GM12878 (cell line): ENCODE results near the gene EFHC1. TPM values are rescaled to one million over a fixed set of nuclear protein-coding genes. Genes with fewer than 3 reads are reported as not detected.

Experiments
- ATAC-seq: fragments of 200-7000 bp; cut with Tn5 transposase; 3 replicates; pipeline ENCODE4 v1.9.1; 2020; ENCODE audit warnings: mild to moderate bottlenecking, moderate library complexity
- BruUV-seq: library from RNA; stranded (reverse); fragments of 400-500 nt; replicated peaks from 2 replicates; lab custom pipeline; 2021; lab: Mats Ljungman, UMichigan
- CTCF ChIA-PET: fragments of 300-600 bp; sonication (Branson Sonifier 250); formaldehyde crosslinking; extraction: SDS; loops from one replicate; lab custom pipeline; 2021; ENCODE audit warnings: inconsistent platforms; lab: Yijun Ruan, JAX
- POLR2A ChIA-PET: fragments of 350-600 bp; formaldehyde crosslinking; extraction: SDS; loops from one replicate; lab custom pipeline; 2021; ENCODE audit warnings: inconsistent platforms; lab: Charles Lee
- RAD21 ChIA-PET: fragments of 300-600 bp; sonication (Branson Sonifier 250); formaldehyde crosslinking; loops from one replicate; lab custom pipeline; 2023; ENCODE audit warnings: antibody characterized with exemption; ENCODE audit not compliant: unreplicated experiment; lab: Charles Lee
- SMC1A ChIA-PET: fragments of 300-600 bp; sonication (Branson Sonifier 250); formaldehyde crosslinking; loops from one replicate; lab custom pipeline; 2023; ENCODE audit not compliant: unreplicated experiment, uncharacterized antibody; lab: Charles Lee
- DNase-seq: peaks from one replicate; pipeline ENCODE4 v3.0.0-alpha.2; 2011; ENCODE audit warnings: low read depth, low spot score
- FAIRE-seq: peaks from 3 replicates; lab custom pipeline; 2011; peaks lifted over from hg19 to GRCh38; lab: Jason Lieb, UNC
- H2AFZ ChIP-seq: 2 replicates; pipeline ENCODE4 v1.6.0; 2011; ENCODE audit warnings: low read depth, low read length, control low read depth; ENCODE audit not compliant: control insufficient read depth
- H3K27ac ChIP-seq: 2 replicates; pipeline ENCODE4 v1.5.1; 2011; ENCODE audit warnings: control low read depth; ENCODE audit not compliant: control insufficient read depth, insufficient read depth
- H3K27me3 ChIP-seq, 2 experiments: replicated peaks in 1 of 2; 2 replicates each; pipeline versions ENCODE4 v1.6.0 to v1.6.1; 2011; ENCODE audit warnings: low read length in 1 of 2; ENCODE audit not compliant: control insufficient read depth in 2 of 2, insufficient read depth in 2 of 2
- H3K36me3 ChIP-seq, 2 experiments: 2 replicates each; pipeline ENCODE4 v1.5.1; 2011; ENCODE audit warnings: low read length in 1 of 2; ENCODE audit not compliant: control insufficient read depth in 2 of 2, insufficient read depth in 2 of 2
- H3K4me1 ChIP-seq: 2 replicates; pipeline ENCODE4 v1.6.1; 2011; ENCODE audit warnings: mild to moderate bottlenecking, low read length, moderate library complexity, mixed read lengths; ENCODE audit not compliant: control insufficient read depth, insufficient read depth
- H3K4me2 ChIP-seq: 2 replicates; pipeline ENCODE4 v1.6.0; 2011; ENCODE audit warnings: control low read depth; ENCODE audit not compliant: control insufficient read depth, insufficient read depth
- H3K4me3 ChIP-seq: fragments of 200-600 bp; sonication (generic); 2 replicates; pipeline ENCODE4 v1.5.1; 2016
- H3K79me2 ChIP-seq: 2 replicates; pipeline ENCODE4 v1.6.0; 2011; ENCODE audit warnings: low read length; ENCODE audit not compliant: control insufficient read depth, insufficient read depth
- H3K9ac ChIP-seq: 2 replicates; pipeline ENCODE4 v1.8.0; 2011; ENCODE audit warnings: low read length, control low read depth, mixed read lengths; ENCODE audit not compliant: control insufficient read depth, insufficient read depth
- H3K9me3 ChIP-seq: replicated peaks from 3 replicates; pipeline ENCODE4 v1.5.1; 2011; ENCODE audit warnings: mild to moderate bottlenecking, low read length; ENCODE audit not compliant: control insufficient read depth, insufficient read depth
- H4K20me1 ChIP-seq: 2 replicates; pipeline ENCODE4 v1.6.0; 2011; ENCODE audit not compliant: control insufficient read depth, insufficient read depth
- CBX3 ChIP-seq: fragments of 200-600 bp; sonication (generic); IDR thresholded peaks from 2 replicates; pipeline ENCODE4 v1.6.1; 2016; ENCODE audit warnings: low read depth, borderline replicate concordance
- CEBPB ChIP-seq, 2 experiments: fragments of 150-350 bp in 1 of 2; IDR thresholded peaks; 2 replicates each; pipeline ENCODE4 v1.6.1; 2012 to 2014; ENCODE audit warnings: low read depth in 2 of 2, low read length in 2 of 2, borderline replicate concordance in 1 of 2, inconsistent platforms in 1 of 2
- FOXM1 ChIP-seq: IDR thresholded peaks from 2 replicates; pipeline ENCODE4 v1.6.1; 2012; ENCODE audit warnings: low read depth, mild to moderate bottlenecking, inconsistent platforms, low read length, moderate library complexity
- MEF2B ChIP-seq: fragments of 450-650 bp; IDR thresholded peaks from 2 replicates; pipeline ENCODE4 v1.6.1; 2018; ENCODE audit warnings: mild to moderate bottlenecking, moderate library complexity; ENCODE audit not compliant: partially characterized antibody, poor library complexity, severe bottlenecking
- NFIC ChIP-seq: IDR thresholded peaks from 2 replicates; pipeline ENCODE4 v1.6.1; 2012; ENCODE audit warnings: low read depth, mild to moderate bottlenecking, inconsistent platforms, low read length, moderate library complexity
- WGBS: methylation state at CpG from one replicate; pipeline ENCODE4 v1.1.6; 2016; ENCODE audit warnings: low lambda C conversion rate; ENCODE audit not compliant: insufficient replicate concordance, insufficient coverage; ENCODE audit errors: missing lambda C conversion rate; 5-methylcytosine and 5-hydroxymethylcytosine counted together
- in situ Hi-C: fragments of 300-500 bp; cut with MboI; formaldehyde crosslinking; loops from 9 replicates; pipeline ENCODE4 v1.14.3; 2018; ENCODE audit warnings: mixed read lengths
- intact Hi-C: fragments of 100-400 bp; cut with micrococcal nuclease; formaldehyde crosslinking; loops from one replicate; pipeline ENCODE4 v1.14.2; 2022; ENCODE audit not compliant: unreplicated experiment
- polyA plus RNA-seq, 11 experiments: library from polyadenylated mRNA; depleted of rRNA in 4 of 11; unstranded in 6 of 11; stranded (reverse) in 5 of 11; fragments of >200 nt; fragmentation: Nextera tagmentation in 4 of 11; fragmentation: Illumina TruSeq in 1 of 11; extraction: Ambion mirVana in 4 of 11; extraction: Trizol in 1 of 11; gene quantifications; 1 replicate in 1 of 11; 2 replicates in 10 of 11; pipeline versions ENCODE4 v1.2.1 to v1.2.3, GENCODE V29; 2011 to 2016; ENCODE audit warnings: inconsistent platforms in 2 of 11, missing spikeins in 2 of 11, low read depth in 1 of 11
- total RNA-seq, 4 experiments: library from RNA; depleted of rRNA in 3 of 4; stranded (reverse); fragments of >200 nt in 3 of 4; fragmentation: Illumina TruSeq in 1 of 4; extraction: Trizol in 1 of 4; gene quantifications; 2 replicates each; pipeline versions ENCODE4 v1.2.1 to v1.2.3, GENCODE V29; 2013 to 2021
- TF ChIP-seq, protein P1 (sequence below): IDR thresholded peaks from 2 replicates; pipeline ENCODE4 v1.6.1; 2011; ENCODE audit warnings: mild to moderate bottlenecking, low read depth, low read length, moderate library complexity; ENCODE audit not compliant: insufficient replicate concordance
- TF ChIP-seq, protein P2 (sequence below): fragments of 450-650 bp; IDR thresholded peaks from 2 replicates; pipeline ENCODE4 v1.6.1; 2017; ENCODE audit warnings: mild to moderate bottlenecking, moderate library complexity
- TF ChIP-seq, protein P3 (sequence below): fragments of 450-650 bp; IDR thresholded peaks from 2 replicates; pipeline ENCODE4 v1.6.1; 2017; ENCODE audit warnings: mild to moderate bottlenecking, moderate library complexity
- TF ChIP-seq, protein P4 (sequence below): fragments of 450-650 bp; IDR thresholded peaks from 2 replicates; pipeline ENCODE4 v1.6.1; 2016; ENCODE audit warnings: mild to moderate bottlenecking

EFHC1 gene
- total and polyA plus RNA-seq, 10 of the 15 experiments (the other 5 are each of a cell fraction or from before 2014, with no cell fraction given), result 5.5 to 14.5 (median 8.8) TPM

DNA sequence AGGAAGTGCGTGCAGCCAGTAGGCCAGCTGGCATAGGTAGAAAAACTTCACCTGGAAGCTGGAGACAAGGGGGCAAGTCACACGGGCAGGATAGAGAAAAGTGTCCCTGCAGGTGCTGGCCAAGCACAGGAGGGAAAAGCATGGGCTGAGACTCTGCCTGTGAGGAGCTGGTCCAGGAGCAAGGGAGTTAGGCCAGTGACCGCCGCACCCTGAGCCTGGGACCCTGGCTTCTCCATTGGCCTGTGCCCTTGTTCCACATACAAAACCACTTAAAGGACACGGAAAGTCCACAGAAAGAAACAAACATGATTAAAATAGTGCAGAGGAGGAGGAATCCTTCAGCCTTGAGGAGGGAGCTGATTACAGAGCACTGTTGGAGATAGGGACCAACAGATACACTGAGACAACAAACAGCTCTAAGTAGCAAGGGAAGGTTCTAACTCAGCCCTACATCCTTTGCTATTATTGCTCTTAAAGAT is 88.2 kb downstream of the EFHC1 start:
- BruUV-seq, result no TSS peak
- RAD21 ChIA-PET, result no interaction called here
- no peaks in the 10 kb centered on the region; the same call in 1 of the 2 replicates for H3K4me1 ChIP-seq
- no peaks in the 10 kb centered on the region for H3K9me3 ChIP-seq
- no peak overlapping the region for H2AFZ ChIP-seq
- in situ Hi-C loops, result no loop called here
- DNase-seq (no peak), ATAC-seq (no peak), FAIRE-seq (no peak)
- no peak overlapping the region for H3K9ac ChIP-seq
- no peaks in the 10 kb centered on the region for H3K27me3 ChIP-seq
- no peaks in the 10 kb centered on the region; the same call in 1 of the 2 replicates for H4K20me1 ChIP-seq
- no peaks in the 10 kb centered on the region for H3K79me2 ChIP-seq
- SMC1A ChIA-PET, result interaction anchor here (1.4 kb wide), 1 partner anchor 10 kb away, joined by 5 read pairs; no protein-coding TSS in a partner anchor
- CTCF ChIA-PET, result interaction anchor here (0.6 to 2.0 kb wide), 3 partner anchors 12 to 101 kb away, joined by 3 to 10 read pairs (median 4); no protein-coding TSS in a partner anchor
- WGBS, result 98% methylated on average over 5 of the region's 5 CpGs
- intact Hi-C loops, result no loop called here
- H3K4me3 ChIP-seq, result no peak overlapping the region
- H3K36me3 ChIP-seq, result peaks cover 7 to 17% of the 10 kb centered on the region in 2 experiments; a peak in 3 of 4 replicates
- H3K4me2 ChIP-seq, result no peak overlapping the region
- POLR2A ChIA-PET, result no interaction called here
- H3K27ac ChIP-seq, result no peak overlapping the region
- TF ChIP-seq, protein P1, sequence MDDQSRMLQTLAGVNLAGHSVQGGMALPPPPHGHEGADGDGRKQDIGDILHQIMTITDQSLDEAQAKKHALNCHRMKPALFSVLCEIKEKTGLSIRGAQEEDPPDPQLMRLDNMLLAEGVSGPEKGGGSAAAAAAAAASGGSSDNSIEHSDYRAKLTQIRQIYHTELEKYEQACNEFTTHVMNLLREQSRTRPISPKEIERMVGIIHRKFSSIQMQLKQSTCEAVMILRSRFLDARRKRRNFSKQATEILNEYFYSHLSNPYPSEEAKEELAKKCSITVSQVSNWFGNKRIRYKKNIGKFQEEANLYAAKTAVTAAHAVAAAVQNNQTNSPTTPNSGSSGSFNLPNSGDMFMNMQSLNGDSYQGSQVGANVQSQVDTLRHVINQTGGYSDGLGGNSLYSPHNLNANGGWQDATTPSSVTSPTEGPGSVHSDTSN, result no peak
- no peak for TF ChIP-seq NFIC
- TF ChIP-seq, protein P2, sequence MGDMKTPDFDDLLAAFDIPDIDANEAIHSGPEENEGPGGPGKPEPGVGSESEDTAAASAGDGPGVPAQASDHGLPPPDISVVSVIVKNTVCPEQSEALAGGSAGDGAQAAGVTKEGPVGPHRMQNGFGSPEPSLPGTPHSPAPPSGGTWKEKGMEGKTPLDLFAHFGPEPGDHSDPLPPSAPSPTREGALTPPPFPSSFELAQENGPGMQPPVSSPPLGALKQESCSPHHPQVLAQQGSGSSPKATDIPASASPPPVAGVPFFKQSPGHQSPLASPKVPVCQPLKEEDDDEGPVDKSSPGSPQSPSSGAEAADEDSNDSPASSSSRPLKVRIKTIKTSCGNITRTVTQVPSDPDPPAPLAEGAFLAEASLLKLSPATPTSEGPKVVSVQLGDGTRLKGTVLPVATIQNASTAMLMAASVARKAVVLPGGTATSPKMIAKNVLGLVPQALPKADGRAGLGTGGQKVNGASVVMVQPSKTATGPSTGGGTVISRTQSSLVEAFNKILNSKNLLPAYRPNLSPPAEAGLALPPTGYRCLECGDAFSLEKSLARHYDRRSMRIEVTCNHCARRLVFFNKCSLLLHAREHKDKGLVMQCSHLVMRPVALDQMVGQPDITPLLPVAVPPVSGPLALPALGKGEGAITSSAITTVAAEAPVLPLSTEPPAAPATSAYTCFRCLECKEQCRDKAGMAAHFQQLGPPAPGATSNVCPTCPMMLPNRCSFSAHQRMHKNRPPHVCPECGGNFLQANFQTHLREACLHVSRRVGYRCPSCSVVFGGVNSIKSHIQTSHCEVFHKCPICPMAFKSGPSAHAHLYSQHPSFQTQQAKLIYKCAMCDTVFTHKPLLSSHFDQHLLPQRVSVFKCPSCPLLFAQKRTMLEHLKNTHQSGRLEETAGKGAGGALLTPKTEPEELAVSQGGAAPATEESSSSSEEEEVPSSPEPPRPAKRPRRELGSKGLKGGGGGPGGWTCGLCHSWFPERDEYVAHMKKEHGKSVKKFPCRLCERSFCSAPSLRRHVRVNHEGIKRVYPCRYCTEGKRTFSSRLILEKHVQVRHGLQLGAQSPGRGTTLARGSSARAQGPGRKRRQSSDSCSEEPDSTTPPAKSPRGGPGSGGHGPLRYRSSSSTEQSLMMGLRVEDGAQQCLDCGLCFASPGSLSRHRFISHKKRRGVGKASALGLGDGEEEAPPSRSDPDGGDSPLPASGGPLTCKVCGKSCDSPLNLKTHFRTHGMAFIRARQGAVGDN, result no peak
- TF ChIP-seq, protein P3, sequence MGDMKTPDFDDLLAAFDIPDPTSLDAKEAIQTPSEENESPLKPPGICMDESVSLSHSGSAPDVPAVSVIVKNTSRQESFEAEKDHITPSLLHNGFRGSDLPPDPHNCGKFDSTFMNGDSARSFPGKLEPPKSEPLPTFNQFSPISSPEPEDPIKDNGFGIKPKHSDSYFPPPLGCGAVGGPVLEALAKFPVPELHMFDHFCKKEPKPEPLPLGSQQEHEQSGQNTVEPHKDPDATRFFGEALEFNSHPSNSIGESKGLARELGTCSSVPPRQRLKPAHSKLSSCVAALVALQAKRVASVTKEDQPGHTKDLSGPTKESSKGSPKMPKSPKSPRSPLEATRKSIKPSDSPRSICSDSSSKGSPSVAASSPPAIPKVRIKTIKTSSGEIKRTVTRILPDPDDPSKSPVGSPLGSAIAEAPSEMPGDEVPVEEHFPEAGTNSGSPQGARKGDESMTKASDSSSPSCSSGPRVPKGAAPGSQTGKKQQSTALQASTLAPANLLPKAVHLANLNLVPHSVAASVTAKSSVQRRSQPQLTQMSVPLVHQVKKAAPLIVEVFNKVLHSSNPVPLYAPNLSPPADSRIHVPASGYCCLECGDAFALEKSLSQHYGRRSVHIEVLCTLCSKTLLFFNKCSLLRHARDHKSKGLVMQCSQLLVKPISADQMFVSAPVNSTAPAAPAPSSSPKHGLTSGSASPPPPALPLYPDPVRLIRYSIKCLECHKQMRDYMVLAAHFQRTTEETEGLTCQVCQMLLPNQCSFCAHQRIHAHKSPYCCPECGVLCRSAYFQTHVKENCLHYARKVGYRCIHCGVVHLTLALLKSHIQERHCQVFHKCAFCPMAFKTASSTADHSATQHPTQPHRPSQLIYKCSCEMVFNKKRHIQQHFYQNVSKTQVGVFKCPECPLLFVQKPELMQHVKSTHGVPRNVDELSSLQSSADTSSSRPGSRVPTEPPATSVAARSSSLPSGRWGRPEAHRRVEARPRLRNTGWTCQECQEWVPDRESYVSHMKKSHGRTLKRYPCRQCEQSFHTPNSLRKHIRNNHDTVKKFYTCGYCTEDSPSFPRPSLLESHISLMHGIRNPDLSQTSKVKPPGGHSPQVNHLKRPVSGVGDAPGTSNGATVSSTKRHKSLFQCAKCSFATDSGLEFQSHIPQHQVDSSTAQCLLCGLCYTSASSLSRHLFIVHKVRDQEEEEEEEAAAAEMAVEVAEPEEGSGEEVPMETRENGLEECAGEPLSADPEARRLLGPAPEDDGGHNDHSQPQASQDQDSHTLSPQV, result no peak
- no peak for TF ChIP-seq CEBPB (IDR thresholded peaks at IDR 0.05; ENCODE audit: borderline replicate concordance in 1 of 2, low read depth in 2 of 2, low read length in 2 of 2)
- TF ChIP-seq CBX3, result no peak
- TF ChIP-seq, protein P4, sequence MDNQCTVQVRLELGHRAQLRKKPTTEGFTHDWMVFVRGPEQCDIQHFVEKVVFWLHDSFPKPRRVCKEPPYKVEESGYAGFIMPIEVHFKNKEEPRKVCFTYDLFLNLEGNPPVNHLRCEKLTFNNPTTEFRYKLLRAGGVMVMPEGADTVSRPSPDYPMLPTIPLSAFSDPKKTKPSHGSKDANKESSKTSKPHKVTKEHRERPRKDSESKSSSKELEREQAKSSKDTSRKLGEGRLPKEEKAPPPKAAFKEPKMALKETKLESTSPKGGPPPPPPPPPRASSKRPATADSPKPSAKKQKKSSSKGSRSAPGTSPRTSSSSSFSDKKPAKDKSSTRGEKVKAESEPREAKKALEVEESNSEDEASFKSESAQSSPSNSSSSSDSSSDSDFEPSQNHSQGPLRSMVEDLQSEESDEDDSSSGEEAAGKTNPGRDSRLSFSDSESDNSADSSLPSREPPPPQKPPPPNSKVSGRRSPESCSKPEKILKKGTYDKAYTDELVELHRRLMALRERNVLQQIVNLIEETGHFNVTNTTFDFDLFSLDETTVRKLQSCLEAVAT, result no peak
- no peak for TF ChIP-seq FOXM1
- no peak for TF ChIP-seq MEF2B
